Measurements from ENCODE around the gene JARID2.

Gene JARID2

DNA sequence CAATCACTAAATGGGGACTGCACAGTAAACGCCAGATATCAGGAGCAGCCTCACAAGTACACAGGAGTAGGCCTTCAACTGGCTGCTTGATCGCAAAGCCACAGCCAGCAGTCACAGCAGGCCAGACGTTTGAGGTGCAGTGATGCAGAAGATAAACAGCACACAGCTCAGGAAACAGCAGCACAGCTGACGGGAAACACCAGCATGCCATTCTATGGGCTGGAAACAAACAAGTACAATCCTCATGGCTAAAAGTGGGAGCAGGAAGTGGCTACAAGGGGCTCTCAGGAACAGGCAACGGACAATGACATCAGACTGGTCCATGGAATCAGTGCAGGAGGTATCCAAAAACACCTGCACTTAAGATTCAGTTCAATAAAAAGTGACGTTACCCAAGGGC, 305.9 kb downstream of the JARID2 start:
- Histone ChIP-seq H2AK5ac (ENCODE audit: low read length, severe bottlenecking) (no peak overlapping the region), H3K9me3 (ENCODE audit: control insufficient read depth, low read length) (no peaks in the 10 kb centered on the region), H3K27ac (ENCODE audit: low read length, poor library complexity, severe bottlenecking) (peak overlapping the region; percentile 2), H3K79me1 (replicated peaks; ENCODE audit: low read length, poor library complexity, severe bottlenecking) (peaks cover 18% of the 10 kb centered on the region), H2BK5ac (ENCODE audit: low read depth, low read length, poor library complexity, severe bottlenecking) (no peak overlapping the region), H4K8ac (ENCODE audit: low read length) (peak overlapping the region; percentile 3), H3K9ac (ENCODE audit: low read length) (no peak overlapping the region), H3K18ac (ENCODE audit: low read depth in 1 of 2, low read length in 2 of 2) (peak overlapping the region; percentile 55 to 92), H2AFZ (ENCODE audit: low read depth, low read length) (no peak overlapping the region), H3K4me3 (ENCODE audit: insufficient read depth in 1 of 2, low read depth in 1 of 2, low read length in 2 of 2) (no peak overlapping the region), H3K4me2 (ENCODE audit: low read length, poor library complexity, severe bottlenecking) (no peak overlapping the region), H4K91ac (ENCODE audit: low read length) (no peak overlapping the region), H2BK120ac (ENCODE audit: low read depth, low read length) (no peak overlapping the region), H3K27me3 (ENCODE audit: control insufficient read depth in 1 of 2, insufficient read depth in 1 of 2, low read length in 2 of 2) (no peaks in the 10 kb centered on the region), H3K4me1 (ENCODE audit: control insufficient read depth, insufficient read depth, low read depth, low read length) (peaks cover 9% of the 10 kb centered on the region), H3K14ac (ENCODE audit: low read length in 2 of 2) (no peak overlapping the region), H3K23ac (ENCODE audit: low read length in 2 of 2) (no peak overlapping the region), H3K36me3 (ENCODE audit: control insufficient read depth in 1 of 2, insufficient read depth in 2 of 2, low read depth in 1 of 2, low read length in 2 of 2) (peaks cover 0 to 4% of the 10 kb centered on the region in 2 experiments), H2BK15ac (ENCODE audit: low read depth, poor library complexity, severe bottlenecking) (no peak overlapping the region), H3K4ac (ENCODE audit: low read depth in 1 of 2, low read length in 2 of 2) (no peak overlapping the region), H2BK12ac (ENCODE audit: low read length in 2 of 2) (peak overlapping the region; percentile 18 to 98)
- DNase-seq = peak; percentile 81
- WGBS = 26% methylated on average over 6 of the region's 6 CpGs

DNA sequence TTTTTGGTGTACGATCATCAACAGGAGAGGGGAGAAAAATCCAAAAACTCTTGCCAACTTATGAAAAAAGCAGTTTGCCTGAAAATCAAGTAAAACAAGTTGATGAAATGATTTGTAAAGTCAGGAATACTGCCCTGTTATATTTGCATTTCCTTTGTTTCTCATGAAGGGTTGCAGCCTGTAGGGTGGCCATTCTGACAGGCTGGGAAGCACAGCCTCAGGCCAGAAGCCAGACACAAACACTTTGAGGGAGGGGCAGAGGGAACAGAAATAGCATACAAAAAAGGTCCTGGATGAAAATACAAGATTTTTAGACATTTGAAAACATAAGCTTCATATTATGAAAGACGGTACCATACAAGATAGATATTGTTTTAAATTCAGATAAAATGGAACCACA, 307.2 kb downstream of the JARID2 start:
- Histone ChIP-seq H3K79me1 (replicated peaks; ENCODE audit: low read length, poor library complexity, severe bottlenecking) (peaks cover 16% of the 10 kb centered on the region), H3K9me3 (ENCODE audit: control insufficient read depth, low read length) (no peaks in the 10 kb centered on the region), H3K4ac (ENCODE audit: low read depth in 1 of 2, low read length in 2 of 2) (no peak overlapping the region), H3K27me3 (ENCODE audit: control insufficient read depth in 1 of 2, insufficient read depth in 1 of 2, low read length in 2 of 2) (no peaks in the 10 kb centered on the region), H3K4me3 (ENCODE audit: insufficient read depth in 1 of 2, low read depth in 1 of 2, low read length in 2 of 2) (no peak overlapping the region), H2BK120ac (ENCODE audit: low read depth, low read length) (no peak overlapping the region), H2BK15ac (ENCODE audit: low read depth, poor library complexity, severe bottlenecking) (no peak overlapping the region), H2BK5ac (ENCODE audit: low read depth, low read length, poor library complexity, severe bottlenecking) (no peak overlapping the region), H4K91ac (ENCODE audit: low read length) (no peak overlapping the region), H2AK5ac (ENCODE audit: low read length, severe bottlenecking) (no peak overlapping the region), H2BK12ac (ENCODE audit: low read length in 2 of 2) (no peak overlapping the region), H3K27ac (ENCODE audit: low read length, poor library complexity, severe bottlenecking) (no peak overlapping the region), H3K4me1 (ENCODE audit: control insufficient read depth, insufficient read depth, low read depth, low read length) (peaks cover 8% of the 10 kb centered on the region), H3K23ac (ENCODE audit: low read length in 2 of 2) (no peak overlapping the region), H3K18ac (ENCODE audit: low read depth in 1 of 2, low read length in 2 of 2) (no peak overlapping the region), H4K8ac (ENCODE audit: low read length) (no peak overlapping the region), H3K14ac (ENCODE audit: low read length in 2 of 2) (no peak overlapping the region), H3K9ac (ENCODE audit: low read length) (no peak overlapping the region), H3K36me3 (ENCODE audit: control insufficient read depth in 1 of 2, insufficient read depth in 2 of 2, low read depth in 1 of 2, low read length in 2 of 2) (peaks cover 0 to 4% of the 10 kb centered on the region in 2 experiments), H3K4me2 (ENCODE audit: low read length, poor library complexity, severe bottlenecking) (no peak overlapping the region), H2AFZ (ENCODE audit: low read depth, low read length) (no peak overlapping the region)
- WGBS = no CpG with 5 or more reads among the region's 2 CpGs
- no peak for DNase-seq

DNA sequence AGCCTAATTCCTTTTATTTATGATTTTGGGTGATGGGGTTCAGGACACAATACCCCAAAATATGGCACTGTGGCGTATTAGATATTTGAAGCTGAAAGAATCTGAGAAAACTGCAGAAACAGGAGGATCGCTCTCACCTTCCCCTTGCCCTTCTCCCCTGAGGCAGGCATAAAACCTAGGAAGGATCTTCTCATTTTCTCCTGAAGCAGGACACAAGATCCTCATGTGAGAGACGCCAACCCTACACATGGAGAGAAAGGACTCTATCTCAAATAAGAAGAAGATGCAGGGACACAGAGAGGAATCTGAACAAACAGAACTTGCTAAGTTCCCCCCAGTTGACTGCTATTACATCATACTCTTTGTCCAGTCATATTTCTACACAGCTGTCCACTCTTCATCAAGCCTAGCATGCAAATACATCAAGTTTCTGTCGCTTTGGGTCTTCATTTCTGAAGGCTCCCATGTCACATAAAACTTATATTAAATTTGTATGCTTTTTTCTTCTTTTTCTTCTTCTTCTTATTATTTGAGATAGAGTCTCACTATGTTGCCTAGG, 307.9 kb downstream of the JARID2 start:
- no peak overlapping the region for H2BK120ac ChIP-seq (ENCODE audit: low read depth, low read length)
- no peak overlapping the region for H2AFZ ChIP-seq (ENCODE audit: low read depth, low read length)
- H3K27me3 ChIP-seq (ENCODE audit: control insufficient read depth in 1 of 2, insufficient read depth in 1 of 2, low read length in 2 of 2) = no peaks in the 10 kb centered on the region
- H3K4me1 ChIP-seq (ENCODE audit: control insufficient read depth, insufficient read depth, low read depth, low read length) = peaks cover 8% of the 10 kb centered on the region
- peaks cover 0 to 4% of the 10 kb centered on the region in 2 experiments for H3K36me3 ChIP-seq (ENCODE audit: control insufficient read depth in 1 of 2, insufficient read depth in 2 of 2, low read depth in 1 of 2, low read length in 2 of 2)
- no peak overlapping the region for H3K14ac ChIP-seq (ENCODE audit: low read length in 2 of 2)
- H2AK5ac ChIP-seq (ENCODE audit: low read length, severe bottlenecking) = no peak overlapping the region
- H3K9me3 ChIP-seq (ENCODE audit: control insufficient read depth, low read length) = no peaks in the 10 kb centered on the region
- H4K91ac ChIP-seq (ENCODE audit: low read length) = no peak overlapping the region
- peaks cover 16% of the 10 kb centered on the region for H3K79me1 ChIP-seq (replicated peaks; ENCODE audit: low read length, poor library complexity, severe bottlenecking)
- H3K9ac ChIP-seq (ENCODE audit: low read length) = no peak overlapping the region
- H3K4ac ChIP-seq (ENCODE audit: low read depth in 1 of 2, low read length in 2 of 2) = no peak overlapping the region
- H4K8ac ChIP-seq (ENCODE audit: low read length) = no peak overlapping the region
- no peak overlapping the region for H3K4me2 ChIP-seq (ENCODE audit: low read length, poor library complexity, severe bottlenecking)
- no peak overlapping the region for H3K27ac ChIP-seq (ENCODE audit: low read length, poor library complexity, severe bottlenecking)
- DNase-seq = no peak
- no peak overlapping the region for H2BK5ac ChIP-seq (ENCODE audit: low read depth, low read length, poor library complexity, severe bottlenecking)
- H2BK12ac ChIP-seq (ENCODE audit: low read length in 2 of 2) = peak overlapping the region in 1 of 2 experiments; percentile 32
- H2BK15ac ChIP-seq (ENCODE audit: low read depth, poor library complexity, severe bottlenecking) = no peak overlapping the region
- no peak overlapping the region for H3K23ac ChIP-seq (ENCODE audit: low read length in 2 of 2)
- no peak overlapping the region for H3K4me3 ChIP-seq (ENCODE audit: insufficient read depth in 1 of 2, low read depth in 1 of 2, low read length in 2 of 2)
- 94% methylated on average over 3 of the region's 4 CpGs for WGBS
- no peak overlapping the region for H3K18ac ChIP-seq (ENCODE audit: low read depth in 1 of 2, low read length in 2 of 2)

DNA sequence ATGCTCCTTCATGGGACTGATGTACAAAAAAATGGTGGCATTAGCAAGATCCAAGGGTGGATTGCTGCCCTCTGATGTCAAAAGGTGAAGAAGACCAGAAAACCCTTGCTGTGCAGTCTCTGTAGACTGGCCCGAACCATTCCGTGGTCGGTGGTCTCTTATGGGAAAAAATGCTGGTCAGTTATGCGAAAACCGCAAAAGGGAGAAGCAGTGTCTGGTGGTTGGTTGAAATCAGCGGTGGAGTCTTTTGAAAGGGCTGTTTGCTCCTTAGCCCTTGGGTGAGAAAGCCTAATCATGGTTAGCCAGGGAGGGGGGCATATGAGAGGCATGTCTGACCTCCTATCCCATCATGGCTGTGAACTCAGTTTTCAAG, 308.8 kb downstream of the JARID2 start:
- Histone ChIP-seq H3K18ac (ENCODE audit: low read depth in 1 of 2, low read length in 2 of 2) (peak overlapping the region in 1 of 2 experiments; percentile 41), H3K4me1 (ENCODE audit: control insufficient read depth, insufficient read depth, low read depth, low read length) (peaks cover 8% of the 10 kb centered on the region), H3K9me3 (ENCODE audit: control insufficient read depth, low read length) (no peaks in the 10 kb centered on the region), H2BK12ac (ENCODE audit: low read length in 2 of 2) (no peak overlapping the region), H3K9ac (ENCODE audit: low read length) (no peak overlapping the region), H3K4me3 (ENCODE audit: insufficient read depth in 1 of 2, low read depth in 1 of 2, low read length in 2 of 2) (no peak overlapping the region), H3K36me3 (ENCODE audit: control insufficient read depth in 1 of 2, insufficient read depth in 2 of 2, low read depth in 1 of 2, low read length in 2 of 2) (peaks cover 0 to 4% of the 10 kb centered on the region in 2 experiments), H2BK15ac (ENCODE audit: low read depth, poor library complexity, severe bottlenecking) (no peak overlapping the region), H3K4me2 (ENCODE audit: low read length, poor library complexity, severe bottlenecking) (no peak overlapping the region), H4K8ac (ENCODE audit: low read length) (no peak overlapping the region), H4K91ac (ENCODE audit: low read length) (no peak overlapping the region), H3K27me3 (ENCODE audit: control insufficient read depth in 1 of 2, insufficient read depth in 1 of 2, low read length in 2 of 2) (no peaks in the 10 kb centered on the region), H2BK5ac (ENCODE audit: low read depth, low read length, poor library complexity, severe bottlenecking) (no peak overlapping the region), H3K4ac (ENCODE audit: low read depth in 1 of 2, low read length in 2 of 2) (no peak overlapping the region), H3K79me1 (replicated peaks; ENCODE audit: low read length, poor library complexity, severe bottlenecking) (peaks cover 21% of the 10 kb centered on the region), H3K27ac (ENCODE audit: low read length, poor library complexity, severe bottlenecking) (no peak overlapping the region), H2AK5ac (ENCODE audit: low read length, severe bottlenecking) (no peak overlapping the region), H2BK120ac (ENCODE audit: low read depth, low read length) (no peak overlapping the region), H3K14ac (ENCODE audit: low read length in 2 of 2) (no peak overlapping the region), H3K23ac (ENCODE audit: low read length in 2 of 2) (no peak overlapping the region), H2AFZ (ENCODE audit: low read depth, low read length) (no peak overlapping the region)
- no peak for DNase-seq
- WGBS = 99% methylated on average over 6 of the region's 6 CpGs

All from mesenchymal stem cell (in vitro differentiated cells and primary cell).